Measurements from ENCODE around the gene PLB1.

GRCh38 chr2:28642796-28643195, 146.9 kb downstream of the PLB1 start:
- TF ChIP-seq CTCF (IDR thresholded peaks at IDR 0.05) (no peak), POLR2A (IDR thresholded peaks at IDR 0.05) (no peak)

Data from right lobe of liver (tissue), 4 donors.